SH-SY5Y (cell line): Measurements from ENCODE around the gene GRAMD2B.

ENCODE experiments used
- GATA2 ChIP-seq: IDR thresholded peaks from 2 replicates; pipeline ENCODE4 v1.6.1; 2011; ENCODE audit warnings: mild to moderate bottlenecking, low read depth, low read length
- GATA3 ChIP-seq: IDR thresholded peaks from 2 replicates; pipeline ENCODE4 v1.6.1; 2011; ENCODE audit warnings: low read depth, mild to moderate bottlenecking, low read length, moderate library complexity

- TF ChIP-seq GATA2 (no peak), GATA3 (no peak)
Observed at GRCh38 chr5:126486332-126486731, 63.1 kb downstream of the GRAMD2B start.
